Activated CD4-positive, alpha-beta T cell treated with anti-CD3 and anti-CD28 coated beads for 48 hours (primary cell): ENCODE measurements around the gene HOXD10.

Source experiments
- DNase-seq: peaks from one replicate; pipeline ENCODE4 v3.0.0-alpha.2; 2020

The HOXD10 gene

GRCh38 chr2:176115883-176116813, at the start of gene HOXD10:
Gene HOXD10, plus strand, starts transcription at chr2:176116778. Its CDS starts 56 bp downstream, at chr2:176116834.
- no peak for DNase-seq

GRCh38 chr2:176067589-176068418, 48.8 kb upstream of the HOXD10 start:
- DNase-seq: no peak

- DNase-seq: no peak
Observed at GRCh38 chr2:176068419-176068832, 48.2 kb upstream of the HOXD10 start.

GRCh38 chr2:176071330-176072291, 45.0 kb upstream of the HOXD10 start:
- DNase-seq: no peak

GRCh38 chr2:176072292-176072669, 44.3 kb upstream of the HOXD10 start:
- no peak for DNase-seq

- DNase-seq: no peak
Observed at GRCh38 chr2:176072951-176073904, 43.4 kb upstream of the HOXD10 start.

GRCh38 chr2:176074919-176075425, 41.6 kb upstream of the HOXD10 start:
- no peak for DNase-seq

- no peak for DNase-seq
Observed at GRCh38 chr2:176075481-176075880, 41.1 kb upstream of the HOXD10 start.

GRCh38 chr2:176076063-176076462, 40.5 kb upstream of the HOXD10 start:
- no peak for DNase-seq

GRCh38 chr2:176076796-176077195, 39.8 kb upstream of the HOXD10 start:
- no peak for DNase-seq

- DNase-seq: no peak
Observed at GRCh38 chr2:176078541-176079284, 37.9 kb upstream of the HOXD10 start.

- DNase-seq: no peak
Observed at GRCh38 chr2:176079285-176079830, 37.2 kb upstream of the HOXD10 start.

- no peak for DNase-seq
Observed at GRCh38 chr2:176079831-176080539, 36.6 kb upstream of the HOXD10 start.

- no peak for DNase-seq
Observed at GRCh38 chr2:176080540-176081375, 35.8 kb upstream of the HOXD10 start.

GRCh38 chr2:176081376-176081836, 35.2 kb upstream of the HOXD10 start:
- DNase-seq: no peak

GRCh38 chr2:176081837-176082524, 34.6 kb upstream of the HOXD10 start:
- DNase-seq: no peak

GRCh38 chr2:176082525-176082823, 34.1 kb upstream of the HOXD10 start:
- DNase-seq: no peak
